ENCODE results near the gene FIZ1.

GRCh38 chr19:55646889-55647731 lies 47.8 kb upstream of the FIZ1 start:
- TF ChIP-seq CTCF (IDR thresholded peaks at IDR 0.05; ENCODE audit: insufficient read depth, low read length): no peak
- TF ChIP-seq POLR2AphosphoS5 (IDR thresholded peaks at IDR 0.05; ENCODE audit: low read depth): no peak
- TF ChIP-seq REST (IDR thresholded peaks at IDR 0.05; ENCODE audit: insufficient replicate concordance, low read depth): no peak
